ENCODE data around the gene PHF21A.
A peak's percentile ranks its signal among the peaks of the same experiment; 100 is the strongest.
"Not testable (repeated sequence)": the region's sequence is repeated elsewhere in the genome, so short reads cannot be mapped to it uniquely, and the experiment has no call there.

PHF21A gene

DNA sequence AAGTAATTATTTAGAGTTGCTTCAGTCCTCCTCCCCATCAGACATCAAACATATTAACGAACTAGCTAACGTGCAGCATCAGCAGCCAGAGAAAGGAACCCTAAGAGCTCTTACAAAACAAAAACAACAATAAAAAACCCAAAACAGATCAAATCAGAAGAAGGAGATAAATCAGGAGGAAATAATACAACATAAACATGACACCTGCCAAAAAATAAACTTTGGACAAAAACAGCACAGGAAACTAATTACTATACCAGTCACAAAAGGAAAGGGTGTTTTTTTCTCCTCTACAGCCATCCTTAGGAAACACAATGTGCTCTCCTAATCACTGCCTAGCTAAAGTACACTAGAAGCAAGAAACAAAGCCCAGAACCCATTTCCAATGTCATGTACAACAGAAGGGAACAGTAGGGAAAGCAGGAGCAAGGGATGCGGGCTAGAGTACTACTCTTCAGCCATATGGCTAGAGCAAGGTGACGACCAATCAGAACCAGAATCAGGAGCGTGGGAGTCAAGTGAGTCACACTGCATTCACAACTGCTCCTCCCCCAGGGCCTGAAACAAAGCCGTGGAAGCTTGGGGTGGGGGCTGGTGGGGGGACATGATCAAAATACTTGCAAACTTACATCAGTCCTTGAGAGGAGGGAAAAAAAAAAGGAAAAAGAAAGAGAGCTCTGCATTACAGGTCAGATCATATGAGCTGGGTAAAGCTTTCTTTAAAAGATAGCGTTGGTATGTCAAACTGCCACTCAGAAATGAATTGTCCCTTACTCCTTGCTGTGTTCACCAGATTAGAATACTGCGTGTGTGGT lies 138.4 kb downstream of the PHF21A start:
- peak; percentile 78 for DNase-seq (ENCODE audit: low spot score)

DNA sequence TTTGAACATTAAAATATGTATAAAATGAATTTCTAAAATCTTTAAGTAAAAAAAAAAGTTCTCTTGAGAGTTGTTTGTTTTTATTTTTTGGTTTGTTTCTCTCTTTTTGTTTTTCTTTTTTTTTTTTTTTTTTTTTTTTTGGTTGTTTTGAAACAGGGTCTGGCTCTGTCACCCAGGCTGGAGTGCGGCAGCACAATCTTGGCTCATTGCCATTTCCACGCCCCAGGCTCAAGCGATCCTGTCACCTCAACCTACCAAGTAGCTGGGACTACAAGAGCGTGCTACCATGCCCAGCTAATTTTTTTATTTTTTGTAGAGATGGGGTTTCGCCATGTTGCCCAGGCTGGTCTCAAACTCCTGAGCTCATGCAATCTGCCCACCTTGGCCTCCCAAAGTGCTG lies 139.4 kb downstream of the PHF21A start:
- DNase-seq (ENCODE audit: low spot score) = not testable (repeated sequence)

- peak; percentile 45 for DNase-seq (ENCODE audit: low spot score)
Observed at GRCh38 chr11:45974806-45975205, 146.4 kb downstream of the PHF21A start.

DNA sequence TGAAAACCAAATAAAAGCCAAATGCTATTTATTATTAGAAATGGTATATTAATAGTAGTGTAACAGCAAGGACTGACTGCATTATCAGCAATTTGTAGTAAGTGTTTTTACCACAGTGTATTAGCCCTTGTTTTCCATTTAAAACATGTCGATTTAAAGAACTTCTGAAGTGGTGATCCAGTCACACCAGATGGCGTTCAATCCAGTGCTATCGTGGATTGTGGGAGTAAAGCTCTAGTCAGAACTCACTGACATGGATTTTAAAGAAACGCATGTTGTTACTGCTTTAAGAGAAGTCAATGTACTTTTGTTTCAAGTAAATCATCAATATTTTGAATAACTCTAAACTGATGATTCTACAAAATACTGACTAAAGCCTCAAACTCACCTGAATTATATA lies 147.7 kb downstream of the PHF21A start:
- DNase-seq (ENCODE audit: low spot score) = no peak

GRCh38 chr11:45968901-45969300 lies 152.4 kb downstream of the PHF21A start:
- DNase-seq (ENCODE audit: low spot score) = no peak

DNA sequence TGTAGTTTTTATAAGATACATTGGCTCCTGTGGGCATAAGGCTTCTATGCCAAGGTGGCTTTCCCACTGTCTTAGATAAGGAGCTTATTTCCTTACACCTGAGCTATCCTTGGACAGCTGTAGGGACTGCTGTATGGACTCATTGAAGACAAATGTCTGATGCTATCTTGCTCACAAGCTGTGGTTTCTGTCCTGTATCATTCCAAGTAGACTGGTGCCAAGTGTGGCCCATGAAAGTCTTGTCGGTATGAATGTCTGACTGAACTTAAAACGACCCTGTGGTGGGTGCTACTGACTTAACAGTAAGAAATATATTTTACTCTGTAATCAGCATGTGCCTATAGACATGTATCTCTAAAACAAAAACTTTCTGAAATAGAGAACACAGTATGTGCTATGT lies 153.7 kb downstream of the PHF21A start:
- DNase-seq (ENCODE audit: low spot score) = peak; percentile 26

- DNase-seq (ENCODE audit: low spot score) = peak; percentile 84
Observed at GRCh38 chr11:45964911-45965389, 156.3 kb downstream of the PHF21A start.

GRCh38 chr11:45961751-45962240 lies 159.5 kb downstream of the PHF21A start:
- no peak for DNase-seq (ENCODE audit: low spot score)

DNA sequence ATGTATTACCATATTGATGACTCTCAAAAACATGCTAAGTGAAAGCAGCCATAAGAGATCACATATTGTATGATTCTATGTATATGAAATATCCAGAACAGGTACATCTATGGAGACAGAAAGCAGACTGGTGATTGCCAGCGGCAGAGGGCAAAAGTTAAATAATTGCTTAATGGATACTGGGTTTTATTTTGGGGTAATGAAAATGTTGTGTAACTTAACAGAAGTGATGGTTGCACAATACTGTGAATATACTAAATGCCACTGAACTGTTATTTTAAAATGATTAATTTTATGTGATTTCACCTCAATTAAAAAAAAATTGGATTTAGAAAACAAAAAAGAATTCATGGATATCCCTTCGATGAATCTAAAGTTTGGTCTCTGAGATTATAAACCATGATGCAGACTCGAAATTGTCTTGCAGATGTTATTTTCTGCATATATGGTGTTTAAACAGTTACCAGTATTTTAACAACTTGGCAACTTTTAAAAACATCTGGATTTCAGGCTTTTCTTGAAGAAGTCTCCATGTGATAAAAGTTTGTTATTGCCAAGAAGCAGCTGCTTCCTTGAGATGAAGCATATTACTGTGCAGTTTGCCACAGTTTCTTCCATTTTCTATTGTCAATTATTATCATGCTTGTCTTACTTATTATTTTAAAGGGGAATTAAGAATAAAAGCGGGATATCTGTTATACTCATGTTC lies 160.7 kb downstream of the PHF21A start:
- DNase-seq (ENCODE audit: low spot score) = peak; percentile 16

DNA sequence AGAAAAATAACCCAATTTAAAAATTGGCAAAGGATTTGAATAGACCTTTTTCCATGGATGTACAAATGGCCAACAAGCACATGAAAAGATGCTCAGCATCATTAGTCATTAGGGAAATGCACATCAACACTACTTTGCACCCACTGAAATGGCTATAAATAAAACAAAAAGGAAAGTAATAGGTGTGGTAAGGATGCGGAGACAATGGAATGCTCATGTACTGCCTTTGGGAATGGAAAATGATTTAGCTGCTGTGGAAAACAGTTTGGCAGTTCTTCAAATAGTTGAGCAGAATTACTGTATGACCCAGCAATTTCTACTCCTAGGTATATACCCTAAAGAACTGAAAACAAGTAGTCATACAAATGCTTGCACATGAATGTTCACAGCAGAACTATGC lies 161.4 kb downstream of the PHF21A start:
- peak; percentile 18 for DNase-seq (ENCODE audit: low spot score)

GRCh38 chr11:45949992-45950407 lies 171.3 kb downstream of the PHF21A start:
- peak; percentile 20 for DNase-seq (ENCODE audit: low spot score)

DNA sequence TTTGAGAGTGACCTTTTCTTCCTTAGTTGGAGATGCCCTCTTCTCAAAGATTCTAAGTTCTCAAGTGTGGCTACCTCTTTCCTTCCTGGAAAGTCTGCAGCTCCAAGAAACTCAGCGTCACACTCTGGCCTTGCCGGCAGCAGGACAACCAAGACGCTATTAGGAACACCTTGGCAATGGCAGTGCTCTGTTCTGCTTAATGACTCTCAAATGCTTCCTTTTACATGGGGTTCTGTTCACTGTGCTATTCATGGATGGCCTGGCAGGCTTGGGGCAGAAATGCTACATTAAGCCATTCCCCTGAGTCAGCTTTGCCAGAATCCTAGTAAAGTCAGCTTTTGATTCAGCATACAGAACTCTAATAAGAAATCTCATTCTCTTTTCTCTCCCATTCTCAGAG lies 172.9 kb downstream of the PHF21A start:
- no peak for DNase-seq (ENCODE audit: low spot score)

DNA sequence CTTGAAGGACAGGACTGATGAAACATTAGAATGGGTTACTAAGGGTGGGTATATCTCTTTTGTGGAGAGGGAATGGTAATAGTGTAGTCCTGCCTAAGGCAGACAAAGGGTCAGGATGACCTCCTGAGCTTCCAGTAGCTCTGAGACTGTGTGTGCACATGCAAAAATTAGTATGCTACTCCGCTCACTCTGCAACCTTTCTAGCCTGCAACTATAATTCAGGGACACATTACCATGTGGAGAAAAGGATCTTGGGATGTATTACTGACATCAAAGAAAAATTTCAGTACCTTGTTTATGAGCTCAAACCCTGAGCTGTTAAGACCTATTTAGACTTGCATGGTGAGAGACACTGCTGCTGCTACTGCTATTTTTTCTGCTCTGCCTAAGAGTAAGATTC lies 173.4 kb downstream of the PHF21A start:
- DNase-seq (ENCODE audit: low spot score) = no peak

GRCh38 chr11:45945397-45945999 lies 175.8 kb downstream of the PHF21A start:
- no peak for DNase-seq (ENCODE audit: low spot score)

- DNase-seq (ENCODE audit: low spot score) = no peak
Observed at GRCh38 chr11:45942381-45942780, 178.9 kb downstream of the PHF21A start.

DNA sequence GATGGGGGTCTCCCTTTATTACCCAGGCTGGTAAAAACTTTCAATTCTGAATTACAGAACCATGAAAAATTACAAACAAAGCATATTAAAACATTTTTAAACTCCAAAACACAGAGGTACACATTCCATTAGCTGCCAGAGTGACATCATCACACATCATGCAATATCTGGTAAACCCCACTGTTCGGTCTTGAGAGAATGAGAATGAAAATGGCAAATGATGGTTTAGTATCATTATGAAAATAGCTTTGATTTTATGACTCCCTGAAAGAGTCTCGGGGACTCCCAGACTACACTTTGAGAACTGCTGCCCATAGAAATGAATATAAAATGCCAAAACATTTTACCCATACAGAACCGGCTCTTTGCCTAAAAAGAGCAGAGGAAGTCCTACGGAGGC lies 180.0 kb downstream of the PHF21A start:
- DNase-seq (ENCODE audit: low spot score) = no peak

DNA sequence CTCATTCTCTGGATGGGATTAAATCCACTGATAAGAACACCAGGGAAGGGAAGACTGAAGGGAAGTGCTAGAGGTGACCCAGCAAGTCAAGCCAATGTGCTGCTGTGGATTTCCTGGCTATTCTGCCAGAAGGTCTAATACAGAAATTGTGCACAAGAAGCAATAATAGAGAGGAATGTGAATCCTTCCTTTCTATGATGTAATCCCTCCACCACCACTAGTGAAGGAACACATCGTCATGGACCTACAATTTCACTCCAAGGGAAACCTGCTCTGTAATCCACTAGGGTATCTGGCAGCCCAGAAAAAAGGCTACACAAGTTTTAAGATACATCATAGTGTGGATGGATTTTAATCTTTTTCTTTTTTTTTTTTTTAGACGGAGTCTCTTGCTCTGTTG lies 181.4 kb downstream of the PHF21A start:
- peak; percentile 39 for DNase-seq (ENCODE audit: low spot score)

DNA sequence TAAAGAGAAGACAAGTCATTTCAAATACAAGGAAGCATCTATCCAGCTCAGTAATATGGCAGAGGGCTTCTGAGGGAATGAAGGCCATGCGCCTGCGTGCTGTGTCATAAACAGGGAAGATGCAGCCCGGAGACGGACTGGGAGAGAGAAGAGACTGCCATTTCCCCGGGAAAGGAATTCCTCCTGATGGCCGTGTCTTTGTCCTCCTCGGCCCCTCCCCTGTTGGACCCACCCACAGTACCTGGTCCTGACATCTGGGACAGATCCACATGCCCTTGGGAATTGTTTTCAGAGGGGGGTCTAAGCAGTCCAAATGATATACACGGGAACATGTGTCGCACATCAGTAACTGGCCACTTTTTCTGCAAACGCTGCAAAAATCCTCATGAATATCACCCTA lies 183.3 kb downstream of the PHF21A start:
- no peak for DNase-seq (ENCODE audit: low spot score)

DNA sequence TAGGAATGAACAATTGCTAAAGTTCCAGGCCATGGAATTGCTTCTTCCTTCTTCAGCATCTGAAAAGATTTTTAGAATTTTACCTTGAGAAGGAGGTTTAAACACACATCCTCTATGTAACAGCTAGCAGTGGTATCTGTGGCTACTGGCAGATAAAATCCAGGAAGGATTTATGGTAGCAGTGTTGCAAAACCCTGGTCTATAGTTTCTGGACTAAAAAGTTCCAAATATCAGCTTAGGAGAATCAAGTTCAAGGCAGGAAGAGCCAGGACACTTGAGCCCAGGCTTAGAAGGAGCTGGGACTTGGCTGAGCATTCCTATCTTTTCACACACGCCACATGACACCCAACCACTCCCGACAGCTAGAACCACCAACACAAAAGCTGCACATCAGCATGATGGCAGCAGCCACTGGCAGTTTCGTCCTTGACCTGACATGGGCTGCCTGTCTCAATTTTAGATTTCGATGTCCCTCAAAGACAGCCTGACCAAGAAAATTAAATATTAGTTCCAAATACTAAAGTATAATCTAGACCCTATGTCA lies 184.7 kb downstream of the PHF21A start:
- no peak for DNase-seq (ENCODE audit: low spot score)

- no peak for DNase-seq (ENCODE audit: low spot score)
Observed at GRCh38 chr11:45935349-45936064, 185.7 kb downstream of the PHF21A start.

GRCh38 chr11:45934580-45935318 lies 186.5 kb downstream of the PHF21A start:
- DNase-seq (ENCODE audit: low spot score) = no peak
